GM21360 (cell line): ENCODE results near the gene CYP2B6.
"Not testable (repeated sequence)": the region's sequence is repeated elsewhere in the genome, so short reads cannot be mapped to it uniquely, and the experiment has no call there.

Experiments used
- ATAC-seq: cut with Tn5 transposase; IDR thresholded peaks from one replicate; pipeline ENCODE4 v1.9.1; 2021; ENCODE audit warnings: mild to moderate bottlenecking, moderate library complexity; ENCODE audit not compliant: unreplicated experiment

The CYP2B6 gene

DNA sequence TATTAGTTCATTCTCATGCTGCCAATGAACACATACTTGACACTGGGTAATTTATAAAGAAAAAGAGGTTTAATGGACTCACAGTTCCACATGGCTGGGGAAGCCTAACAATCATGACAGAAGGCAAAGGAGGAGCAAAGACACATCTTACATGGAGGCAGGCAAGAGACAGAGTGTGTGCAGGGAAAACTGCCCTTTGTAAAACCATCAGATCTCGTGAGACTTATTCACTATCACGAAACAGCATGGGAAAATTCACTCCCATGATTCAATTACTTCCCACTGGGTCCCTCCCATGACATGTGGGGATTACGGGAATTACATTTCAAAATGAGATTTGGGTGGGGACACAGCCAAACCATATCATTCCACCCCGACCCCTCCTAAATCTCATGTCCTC is 11.3 kb upstream of the CYP2B6 start:
- not testable (repeated sequence) for ATAC-seq

DNA sequence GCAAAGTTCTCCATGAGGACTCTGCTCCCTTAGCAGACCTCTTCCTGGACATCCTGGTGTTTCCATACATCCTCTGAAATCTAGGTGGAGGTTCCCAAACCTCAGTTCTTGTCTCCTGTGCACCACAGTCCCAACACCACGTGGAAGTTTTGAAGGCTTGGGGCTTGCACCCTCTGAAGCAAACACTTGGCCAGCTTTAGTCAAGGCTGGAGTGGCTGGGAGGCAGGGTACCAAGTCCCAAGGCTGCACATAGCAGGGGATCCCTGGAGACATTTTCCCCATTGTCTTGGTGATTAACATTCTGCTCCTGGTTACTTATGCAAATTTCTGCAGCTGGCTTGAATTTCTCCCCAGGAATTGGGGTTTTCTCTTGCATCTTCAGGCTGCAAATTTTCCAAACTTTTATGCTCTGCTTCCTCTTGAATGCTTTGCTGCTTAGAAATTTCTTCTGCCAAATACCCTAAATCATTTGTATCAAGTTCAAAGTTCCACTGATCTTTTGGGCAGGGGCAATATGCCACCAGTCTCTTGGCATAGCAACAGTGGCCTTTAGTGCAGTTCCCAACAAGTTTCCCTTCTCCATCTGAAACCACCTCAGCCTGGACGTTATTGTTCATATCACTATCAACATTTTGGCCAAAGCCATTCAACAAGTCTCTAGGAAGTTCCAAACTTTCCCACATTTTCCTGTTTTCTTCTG is 10.2 kb upstream of the CYP2B6 start:
- not testable (repeated sequence) for ATAC-seq

DNA sequence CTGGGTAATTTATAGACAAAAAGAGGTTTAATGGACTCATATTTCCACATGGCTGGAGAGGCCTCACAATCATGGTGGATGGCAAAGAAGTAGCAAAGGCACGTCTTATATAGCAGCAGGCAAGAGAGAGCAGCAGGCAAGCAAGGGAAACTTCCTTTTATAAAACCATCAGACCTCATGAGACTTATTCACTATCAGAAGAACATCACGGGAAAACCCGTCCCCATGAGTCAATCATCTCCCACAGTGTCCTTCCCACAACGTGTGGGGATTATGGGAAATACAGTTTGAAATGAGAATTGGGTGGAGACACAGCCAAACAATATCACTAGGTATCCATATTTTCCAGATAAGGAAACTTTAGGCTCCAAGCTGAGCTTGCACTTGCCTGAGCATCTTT is 9.5 kb upstream of the CYP2B6 start:
- ATAC-seq = no peak

DNA sequence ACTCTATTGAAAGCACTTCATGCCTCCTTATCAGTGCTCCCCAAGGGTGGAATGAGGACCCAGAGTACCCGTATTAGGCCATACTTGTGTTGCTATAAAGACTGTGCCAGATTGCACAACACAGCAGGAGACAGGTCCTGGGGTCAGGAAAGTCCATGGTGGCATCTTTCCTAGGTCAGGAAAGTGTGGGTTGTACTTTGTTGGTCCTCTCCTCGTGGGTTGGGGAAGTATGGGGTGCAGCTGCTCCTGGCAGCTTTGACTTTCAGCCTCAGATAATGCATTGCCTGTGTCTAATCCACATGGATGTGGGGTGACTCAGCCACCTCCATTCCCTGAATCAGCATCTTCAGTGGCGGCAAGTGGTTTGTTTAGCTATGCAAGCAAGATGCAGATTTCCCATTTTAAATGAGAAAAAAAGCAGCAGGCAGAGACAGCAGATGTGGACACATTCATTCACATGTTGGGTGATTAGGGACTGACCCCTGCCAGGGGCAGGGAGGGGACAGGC is 8.4 kb upstream of the CYP2B6 start:
- no peak for ATAC-seq

DNA sequence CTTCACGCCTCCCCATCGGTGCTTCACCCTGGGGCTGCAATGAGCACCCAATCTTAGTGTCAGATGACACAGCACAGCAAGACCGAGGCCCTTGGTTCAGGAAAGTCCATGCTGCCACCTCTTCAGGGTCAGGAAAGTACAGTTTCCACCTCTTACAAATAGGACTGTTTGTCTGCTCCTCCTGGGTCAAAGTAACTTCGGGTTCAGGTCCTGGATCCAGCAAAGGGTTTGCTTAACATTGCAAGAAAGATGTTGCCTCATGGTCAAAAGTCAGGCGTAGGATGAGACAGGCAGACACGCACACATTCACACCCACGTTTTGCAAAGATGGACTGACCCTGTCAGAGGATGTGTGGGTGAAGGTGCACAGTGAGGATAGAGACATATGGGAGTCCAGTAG is 1.6 kb upstream of the CYP2B6 start:
- no peak for ATAC-seq

DNA sequence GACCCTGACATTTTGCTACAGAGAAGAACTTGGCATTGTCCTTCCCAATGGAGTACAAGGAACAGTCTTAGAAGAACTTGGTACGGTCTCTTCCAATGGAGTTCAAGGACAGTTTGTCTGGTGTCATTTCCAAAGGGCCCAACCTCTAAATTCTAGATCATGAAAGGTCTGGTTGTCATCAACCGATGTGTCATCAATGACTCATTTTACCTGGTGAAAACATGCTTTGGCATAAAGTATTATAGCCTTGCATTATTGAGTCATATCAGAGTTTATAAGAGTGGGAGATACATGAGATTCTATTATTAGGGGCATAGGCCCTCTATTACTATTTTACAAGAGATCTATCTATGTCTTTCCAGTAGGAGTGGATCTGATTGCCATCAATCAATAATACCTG is 4.3 kb downstream of the CYP2B6 start:
- no peak for ATAC-seq

DNA sequence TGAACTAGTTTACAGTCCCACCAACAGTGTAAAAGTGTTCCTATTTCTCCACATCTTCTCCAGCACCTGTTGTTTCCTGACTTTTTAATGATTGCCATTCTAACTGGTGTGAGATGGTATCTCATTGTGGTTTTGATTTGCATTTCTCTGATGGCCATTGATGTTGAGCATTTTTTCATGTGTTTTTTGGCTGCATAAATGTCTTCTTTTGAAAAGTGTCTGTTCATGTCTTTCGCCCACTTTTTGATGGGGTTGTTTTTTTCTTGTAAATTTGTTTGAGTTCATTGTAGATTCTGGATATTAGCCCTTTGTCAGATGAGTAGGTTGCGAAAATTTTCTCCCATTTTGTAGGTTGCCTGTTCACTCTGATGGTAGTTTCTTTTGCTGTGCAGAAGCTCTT is 7.9 kb downstream of the CYP2B6 start:
- ATAC-seq = not testable (repeated sequence)

DNA sequence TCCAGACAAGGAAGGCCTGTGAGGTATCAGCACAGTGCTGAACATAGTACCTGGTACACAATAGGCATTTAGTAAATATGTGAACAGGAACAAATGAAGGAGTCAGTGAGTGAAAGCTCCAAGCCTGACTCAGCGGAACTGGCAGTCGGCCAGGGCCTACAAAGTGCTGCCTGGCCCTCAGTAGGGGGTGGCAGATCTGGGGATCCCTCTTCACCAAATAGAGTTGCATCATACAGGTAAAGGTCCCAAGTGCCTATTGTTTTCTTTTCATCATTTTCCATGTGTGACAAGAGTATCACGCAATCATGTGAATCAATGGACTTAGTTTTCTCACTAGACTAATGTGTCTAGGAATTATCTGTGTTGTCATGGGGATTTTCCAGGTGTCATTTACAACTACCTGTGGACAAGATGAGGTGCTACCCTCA is 9.2 kb downstream of the CYP2B6 start:
- ATAC-seq = no peak

DNA sequence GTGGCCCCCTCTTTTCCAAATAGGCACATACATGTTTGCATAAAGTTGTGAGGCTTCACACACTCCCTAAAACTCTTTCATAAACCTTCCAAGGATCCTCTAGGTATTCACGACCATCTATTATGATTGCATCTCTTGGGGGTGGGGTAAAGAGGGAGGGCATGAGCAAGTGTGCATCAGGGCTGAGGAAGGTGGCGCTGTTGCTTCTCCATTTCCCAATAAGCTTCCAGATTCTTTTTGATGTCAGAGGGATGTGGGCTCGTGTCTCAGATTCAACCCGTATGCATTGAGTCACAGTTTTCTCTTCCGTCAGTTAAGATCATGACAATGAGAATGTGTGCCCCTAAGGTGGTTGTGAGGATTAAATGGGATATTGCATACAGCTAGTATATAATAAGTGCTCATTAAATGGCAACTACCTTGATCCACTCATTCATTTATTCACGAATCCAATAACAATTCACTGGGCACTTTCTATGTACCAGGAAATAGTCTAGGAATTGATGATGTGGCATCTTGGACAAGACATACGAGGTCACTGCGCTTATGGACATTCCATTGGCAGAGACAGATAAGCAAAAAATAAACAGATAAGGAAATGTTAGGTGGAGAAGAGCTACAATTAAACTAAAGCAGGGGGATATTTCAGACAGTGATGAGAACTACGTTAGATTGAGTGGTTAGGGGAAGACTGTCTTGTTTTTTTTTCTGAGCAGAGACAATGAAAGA is 10.3 kb downstream of the CYP2B6 start:
- no peak for ATAC-seq

DNA sequence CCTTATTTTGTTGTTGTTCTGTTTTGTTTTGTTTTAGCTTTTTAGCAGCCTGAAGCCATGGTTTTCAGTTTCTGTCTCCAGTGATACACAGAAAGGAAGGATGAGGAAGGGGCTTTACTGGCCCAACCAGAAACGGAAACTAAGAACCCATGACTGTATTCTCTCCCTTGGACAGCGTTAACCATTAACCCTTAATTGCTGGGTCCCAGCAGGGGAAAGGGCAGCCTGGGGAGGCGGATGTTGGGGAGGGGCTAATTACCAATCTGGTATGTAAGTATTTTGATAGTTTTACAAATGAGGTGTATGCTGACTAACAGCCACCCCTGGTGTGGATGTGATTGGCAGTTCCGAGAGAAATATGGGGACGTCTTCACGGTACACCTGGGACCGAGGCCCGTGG is 12.6 kb downstream of the CYP2B6 start:
- not testable (repeated sequence) for ATAC-seq

DNA sequence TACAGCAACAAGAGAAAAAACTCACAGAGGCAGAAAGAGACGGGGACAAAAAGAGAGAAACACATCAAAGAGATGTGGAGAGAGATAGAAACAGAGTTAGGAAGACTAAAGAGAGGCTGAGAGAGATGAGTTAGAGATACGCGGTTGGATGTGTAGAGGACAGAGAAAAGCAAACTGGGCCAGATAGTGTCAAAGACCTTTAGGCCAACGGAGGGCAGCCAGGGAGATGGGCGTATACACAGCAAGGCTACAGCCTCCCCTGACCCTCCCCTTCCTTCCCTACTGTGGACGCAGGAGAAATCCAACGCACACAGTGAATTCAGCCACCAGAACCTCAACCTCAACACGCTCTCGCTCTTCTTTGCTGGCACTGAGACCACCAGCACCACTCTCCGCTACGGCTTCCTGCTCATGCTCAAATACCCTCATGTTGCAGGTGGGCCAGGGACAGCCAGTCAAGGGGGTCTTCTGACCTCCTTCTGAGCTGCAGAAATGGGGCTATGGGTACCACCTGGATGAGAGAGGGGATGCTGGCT is 18.7 kb downstream of the CYP2B6 start:
- ATAC-seq = no peak

DNA sequence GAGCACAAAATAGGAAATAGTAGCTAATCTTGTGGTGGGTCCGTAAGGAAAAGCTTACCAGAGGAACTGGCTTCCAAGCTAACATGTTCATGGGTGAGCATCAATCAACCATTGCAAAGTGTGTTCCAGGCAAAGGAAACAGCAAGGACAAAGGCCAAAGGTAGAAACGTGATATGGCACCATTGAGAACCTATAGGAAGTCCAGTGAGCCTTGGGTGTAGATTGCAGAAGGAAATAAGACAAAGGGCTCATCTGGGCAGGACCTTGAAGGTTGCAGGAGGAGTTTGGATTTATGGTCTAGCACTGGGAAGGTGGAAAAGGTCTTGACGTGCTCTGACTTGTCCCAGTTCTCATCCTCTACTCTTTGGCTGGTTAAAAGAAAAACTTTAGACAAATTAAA is 22.3 kb downstream of the CYP2B6 start:
- ATAC-seq = no peak

DNA sequence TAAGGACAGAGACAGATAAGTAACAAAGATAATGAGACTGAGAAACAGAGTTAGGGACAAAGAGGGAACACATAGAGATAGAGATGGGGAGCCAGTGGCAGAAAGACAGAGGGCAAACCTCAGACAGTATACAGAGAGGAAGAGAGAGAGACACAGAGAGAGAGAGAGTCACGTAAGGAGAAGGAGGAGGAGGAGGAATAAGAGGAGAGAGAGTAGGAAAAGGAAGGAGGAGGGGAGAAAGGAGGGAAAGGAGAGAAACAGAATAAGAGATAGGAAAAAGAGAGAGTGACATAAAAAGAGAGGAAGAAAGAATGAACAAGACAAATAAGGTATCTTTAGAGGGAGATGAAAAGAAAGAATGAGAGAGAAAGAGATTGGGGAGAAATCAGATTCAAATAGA is 23.6 kb downstream of the CYP2B6 start:
- ATAC-seq = no peak

DNA sequence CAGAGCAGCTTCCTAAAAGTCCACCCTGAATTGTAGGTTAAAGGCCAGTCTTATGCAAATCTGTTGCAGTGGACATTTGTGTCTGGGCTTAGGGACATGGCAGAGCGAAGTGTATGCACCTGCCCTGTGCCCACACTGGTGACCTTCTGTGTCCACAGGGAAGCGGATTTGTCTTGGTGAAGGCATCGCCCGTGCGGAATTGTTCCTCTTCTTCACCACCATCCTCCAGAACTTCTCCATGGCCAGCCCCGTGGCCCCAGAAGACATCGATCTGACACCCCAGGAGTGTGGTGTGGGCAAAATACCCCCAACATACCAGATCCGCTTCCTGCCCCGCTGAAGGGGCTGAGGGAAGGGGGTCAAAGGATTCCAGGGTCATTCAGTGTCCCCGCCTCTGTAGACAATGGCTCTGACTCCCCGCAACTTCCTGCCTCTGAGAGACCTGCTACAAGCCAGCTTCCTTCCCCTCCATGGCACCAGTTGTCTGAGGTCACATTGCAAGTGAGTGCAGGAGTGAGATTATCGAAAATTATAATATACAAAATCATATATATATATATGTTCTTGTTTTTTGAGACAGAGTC is 25.5 kb downstream of the CYP2B6 start:
- no peak for ATAC-seq

DNA sequence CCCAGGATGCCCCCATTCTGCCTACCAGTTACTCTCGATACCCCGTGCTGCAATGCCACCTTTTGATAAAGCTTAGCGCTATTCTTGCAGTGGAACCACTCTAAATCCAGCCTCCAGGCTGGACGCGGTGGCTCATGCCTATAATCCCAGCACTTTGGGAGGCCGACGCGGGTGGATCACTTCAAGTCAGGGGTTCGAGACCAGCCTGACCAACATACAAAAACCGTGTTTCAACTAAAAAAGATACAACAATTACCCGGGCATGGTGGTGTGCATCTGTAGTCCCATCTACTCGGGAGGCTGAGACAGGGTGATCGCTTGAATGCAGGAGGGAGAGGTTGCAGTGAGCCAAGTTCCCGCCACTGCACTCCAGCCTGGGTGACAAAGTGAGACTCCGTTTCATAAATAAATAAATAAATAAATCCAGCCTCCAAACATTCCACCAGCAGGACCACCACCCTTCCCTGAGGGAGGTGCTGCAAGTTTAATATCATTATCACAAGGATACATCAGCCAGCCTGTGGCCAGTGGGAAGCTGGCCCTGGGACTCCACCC is 27.7 kb downstream of the CYP2B6 start:
- ATAC-seq = no peak

DNA sequence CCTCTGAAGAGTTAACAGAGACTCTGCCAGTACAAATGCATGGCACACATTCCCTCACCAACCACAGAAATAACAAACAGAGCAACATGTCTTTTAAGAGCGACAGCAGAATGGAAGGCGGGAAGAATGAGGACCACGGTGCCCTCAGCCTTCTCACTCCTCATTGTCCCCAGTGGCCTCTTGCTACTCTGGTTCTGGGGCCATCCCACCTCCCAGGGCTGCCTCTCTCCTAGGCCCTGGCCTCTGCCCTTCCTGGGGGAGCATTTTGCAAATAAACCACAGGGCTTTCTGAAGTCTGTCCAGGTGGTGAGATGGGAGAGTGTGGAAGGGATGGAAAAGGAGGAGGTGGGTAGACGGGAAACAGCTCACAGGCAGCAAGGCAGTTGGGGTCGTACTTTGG is 28.3 kb downstream of the CYP2B6 start:
- no peak for ATAC-seq

DNA sequence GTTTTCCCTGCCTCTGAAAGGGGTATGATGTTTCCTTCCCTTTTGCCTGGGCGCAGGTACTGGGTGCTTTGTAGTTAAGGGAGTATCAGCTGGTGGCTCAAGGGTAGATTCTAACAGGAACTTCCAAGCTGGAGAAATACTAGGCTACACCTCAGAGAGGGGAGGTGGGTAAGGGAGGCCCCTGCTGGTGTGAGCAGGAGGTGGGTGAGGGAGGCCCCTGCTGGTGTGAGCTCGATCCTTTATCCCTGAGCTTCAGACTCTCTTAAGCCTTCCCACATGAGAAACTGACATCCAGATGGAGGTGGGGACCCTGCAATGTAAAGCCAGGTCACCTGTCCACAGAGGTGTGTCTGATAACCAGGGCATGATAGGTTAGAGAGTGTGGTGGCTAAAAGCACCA is 32.1 kb downstream of the CYP2B6 start:
- no peak for ATAC-seq

DNA sequence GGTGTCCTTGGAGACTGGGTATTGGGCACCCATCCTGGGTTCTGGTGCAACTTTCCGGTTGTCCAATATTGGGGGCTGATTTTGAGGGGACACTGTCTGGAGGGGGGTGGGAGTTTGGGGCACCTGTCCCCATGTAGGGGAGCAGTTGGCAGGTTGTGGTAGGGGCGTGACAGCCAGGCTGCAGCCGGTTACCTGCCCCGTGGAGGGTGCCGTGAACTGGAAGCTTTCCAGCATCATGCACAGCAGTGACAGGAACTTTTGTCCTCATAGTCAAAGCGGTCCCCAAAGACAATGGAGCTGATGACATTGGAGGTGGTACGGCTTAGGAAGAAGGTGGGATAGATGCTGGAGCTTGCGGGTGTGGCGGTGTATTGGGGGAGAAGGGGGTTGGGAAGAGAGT is 34.3 kb downstream of the CYP2B6 start:
- ATAC-seq = no peak

DNA sequence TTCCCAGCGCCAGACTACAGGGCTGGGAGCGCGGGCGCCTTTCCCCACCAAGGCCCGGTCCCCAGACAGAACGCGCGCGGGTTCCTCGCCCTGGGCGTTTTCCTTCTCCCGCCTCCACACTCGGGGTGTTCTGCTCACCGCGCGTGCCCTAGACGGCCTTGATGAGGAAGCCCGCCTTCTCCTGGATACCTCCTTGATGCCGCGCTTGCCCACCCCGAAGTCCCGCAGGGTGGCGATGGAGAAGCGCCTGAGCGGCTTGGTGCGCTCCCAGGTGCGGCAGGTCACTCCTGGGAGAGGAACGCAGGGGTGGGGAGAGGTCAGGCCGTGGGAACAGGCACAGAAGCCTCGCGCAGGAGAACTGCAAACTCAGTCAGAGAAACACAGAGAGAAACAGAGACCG is 34.8 kb downstream of the CYP2B6 start:
- no peak for ATAC-seq

DNA sequence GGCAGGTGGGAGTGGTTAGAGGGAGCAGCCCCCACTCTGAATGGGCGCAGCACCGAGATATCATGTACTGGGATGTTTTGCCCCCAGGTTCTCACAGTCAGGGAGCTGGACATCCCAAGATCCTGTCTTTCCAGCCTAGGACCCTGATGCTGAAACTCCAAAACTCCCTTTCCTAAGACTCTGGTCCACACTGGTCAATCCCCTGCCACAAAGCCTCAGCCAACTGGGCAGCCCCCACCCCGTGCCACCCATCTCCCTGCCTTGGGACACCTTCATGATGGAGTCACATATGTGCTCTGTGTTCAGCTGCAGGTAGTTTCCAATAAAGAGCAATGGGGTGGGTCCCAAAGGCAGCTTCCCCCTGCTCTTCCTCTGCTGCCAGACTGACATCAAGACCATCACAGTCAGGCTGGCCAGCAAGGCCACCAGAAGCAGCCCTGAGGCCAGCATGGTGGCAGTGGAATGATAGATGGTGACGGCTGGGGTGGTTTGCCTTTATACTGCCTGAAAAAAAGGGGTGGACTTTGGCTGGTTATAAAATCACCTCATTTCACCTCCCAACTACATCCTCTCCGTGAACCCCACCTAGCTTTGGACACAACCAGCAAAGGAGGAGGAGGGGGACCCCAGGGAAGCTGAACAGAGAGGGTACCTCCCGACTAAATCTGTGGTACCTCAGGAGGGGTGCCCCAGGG is 36.3 kb downstream of the CYP2B6 start:
- no peak for ATAC-seq
